Panc1 (cell line): ENCODE results near the gene CELF2. TPM values are rescaled to one million over a fixed set of nuclear protein-coding genes. Genes with fewer than 3 reads are reported as not detected.

Experiments used
- ATAC-seq: fragments of 200-7000 bp; cut with Tn5 transposase; 2 replicates; pipeline ENCODE4 v1.9.1; 2020; ENCODE audit warnings: mild to moderate bottlenecking, moderate library complexity
- BruUV-seq: library from RNA; stranded (reverse); fragments of 400-500 nt; replicated peaks from 2 replicates; lab custom pipeline; 2021; lab: Mats Ljungman, UMichigan
- CTCF ChIA-PET: fragments of 300-600 bp; sonication (Branson Sonifier 250); formaldehyde crosslinking; loops from one replicate; lab custom pipeline; 2022; ENCODE audit warnings: antibody characterized with exemption; lab: Charles Lee
- POLR2A ChIA-PET: fragments of 300-600 bp; sonication (Branson Sonifier 250); formaldehyde crosslinking; loops from one replicate; lab custom pipeline; 2022; ENCODE audit warnings: antibody characterized with exemption; lab: Charles Lee
- DNase-seq: peaks from one replicate; pipeline ENCODE4 v3.0.0-alpha.2; 2010; ENCODE audit warnings: low read depth, low spot score
- H3K27ac ChIP-seq: 2 replicates; pipeline ENCODE4 v1.5.1; 2011; ENCODE audit warnings: mild to moderate bottlenecking, low read length, inconsistent platforms
- H3K27me3 ChIP-seq: fragments of 200-500 bp; sonication (Bioruptor generic); 2 replicates; pipeline ENCODE4 v1.6.0; 2014; ENCODE audit warnings: low read length, inconsistent platforms; ENCODE audit not compliant: control insufficient read depth, insufficient read depth
- H3K36me3 ChIP-seq: fragments of 200-500 bp; sonication (Bioruptor generic); 2 replicates; pipeline ENCODE4 v1.5.1; 2014; ENCODE audit warnings: inconsistent platforms, mild to moderate bottlenecking, low read length, moderate library complexity; ENCODE audit not compliant: control insufficient read depth, insufficient read depth
- H3K4me1 ChIP-seq: 2 replicates; pipeline ENCODE4 v1.5.1; 2011; ENCODE audit warnings: inconsistent platforms, mild to moderate bottlenecking, low read length, moderate library complexity; ENCODE audit not compliant: control insufficient read depth, insufficient read depth
- H3K4me3 ChIP-seq, 2 experiments: 2 replicates each; pipeline ENCODE4 v1.5.1; 2011 to 2012; ENCODE audit warnings: low read depth in 2 of 2, low read length in 2 of 2, mild to moderate bottlenecking in 2 of 2, inconsistent platforms in 1 of 2, moderate library complexity in 1 of 2
- H3K9me3 ChIP-seq: fragments of 200-500 bp; sonication (Bioruptor generic); 2 replicates; pipeline ENCODE4 v1.5.1; 2014; ENCODE audit warnings: low read depth, mild to moderate bottlenecking, inconsistent platforms, low read length, moderate library complexity; ENCODE audit not compliant: control insufficient read depth, insufficient read depth
- CTCF ChIP-seq: fragments of 450-650 bp; IDR thresholded peaks from 2 replicates; pipeline ENCODE4 v1.5.1; 2017; ENCODE audit warnings: mild to moderate bottlenecking
- POLR2AphosphoS5 ChIP-seq: IDR thresholded peaks from 2 replicates; pipeline ENCODE4 v1.6.1; 2012; ENCODE audit warnings: mild to moderate bottlenecking, low read depth, low read length, moderate library complexity
- REST ChIP-seq, 2 experiments: IDR thresholded peaks; 2 replicates each; pipeline ENCODE4 v1.6.1; 2011 to 2012; ENCODE audit warnings: low read depth in 2 of 2, control low read depth in 1 of 2, low read length in 1 of 2, mild to moderate bottlenecking in 1 of 2, moderate library complexity in 1 of 2; ENCODE audit not compliant: insufficient read depth in 1 of 2
- SIN3A ChIP-seq: IDR thresholded peaks from 2 replicates; pipeline ENCODE4 v1.6.1; 2012; ENCODE audit warnings: low read depth, mild to moderate bottlenecking, low read length, moderate library complexity, borderline replicate concordance; ENCODE audit not compliant: insufficient read depth
- TCF7L2 ChIP-seq: IDR thresholded peaks from 2 replicates; pipeline ENCODE4 v1.6.1; 2011; ENCODE audit warnings: mild to moderate bottlenecking, low read depth, low read length, inconsistent platforms
- in situ Hi-C: cut with HindIII; loops from 2 replicates; pipeline ENCODE4 v1.10.0; 2016; ENCODE audit warnings: low sequenced_read_pairs, low pct_unique_long_range_greater_than_20kb
- intact Hi-C: fragments of 100-400 bp; cut with micrococcal nuclease; formaldehyde crosslinking; loops from one replicate; pipeline ENCODE4 v1.10.0; 2022; ENCODE audit not compliant: unreplicated experiment
- total RNA-seq: library from RNA; stranded (reverse); gene quantifications from one replicate; pipeline ENCODE4 v1.2.1, GENCODE V29; 2021; ENCODE audit not compliant: unreplicated experiment

Gene CELF2
- total RNA-seq, 1 experiment from 2014 or later, result 0.44 TPM

- Histone ChIP-seq H3K9me3 (no peaks in the 10 kb centered on the region), H3K4me3 (no peak overlapping the region), H3K27me3 (no peaks in the 10 kb centered on the region), H3K36me3 (no peaks in the 10 kb centered on the region), H3K27ac (no peak overlapping the region), H3K4me1 (no peaks in the 10 kb centered on the region)
- TF ChIP-seq REST (IDR thresholded peaks at IDR 0.05; ENCODE audit: insufficient read depth in 1 of 2, low read depth in 2 of 2, low read length in 1 of 2), result no peak
- no peak for TF ChIP-seq CTCF
- TF ChIP-seq TCF7L2, result no peak
- no peak for TF ChIP-seq POLR2AphosphoS5
- TF ChIP-seq SIN3A, result no peak
- ChIA-PET CTCF (no interaction called here), POLR2A (no interaction called here)
- in situ Hi-C loops (no loop called here), intact Hi-C loops (no loop called here)
- ATAC-seq (no peak), DNase-seq (no peak)
- no TSS peak for BruUV-seq
These were observed 5.6 kb downstream of the CELF2 start for GRCh38 chr10:11023009-11023953.

GRCh38 chr10:11024596-11024995, 6.9 kb downstream of the CELF2 start:
- Histone ChIP-seq H3K4me1 (no peaks in the 10 kb centered on the region), H3K27me3 (no peaks in the 10 kb centered on the region), H3K27ac (no peak overlapping the region), H3K36me3 (no peaks in the 10 kb centered on the region), H3K9me3 (no peaks in the 10 kb centered on the region), H3K4me3 (no peak overlapping the region)
- ATAC-seq (no peak), DNase-seq (no peak)
- TF ChIP-seq REST (IDR thresholded peaks at IDR 0.05; ENCODE audit: insufficient read depth in 1 of 2, low read depth in 2 of 2, low read length in 1 of 2) (no peak), CTCF (no peak), TCF7L2 (no peak), SIN3A (no peak), POLR2AphosphoS5 (no peak)
- CTCF ChIA-PET, result no interaction called here
- POLR2A ChIA-PET, result no interaction called here
- intact Hi-C loops (no loop called here), in situ Hi-C loops (no loop called here)
- no TSS peak for BruUV-seq
